CD4-positive, alpha-beta T cell (primary cell): Measurements from ENCODE around the gene ARMC8. TPM values are rescaled to one million over a fixed set of nuclear protein-coding genes. Genes with fewer than 3 reads are reported as not detected.

ENCODE experiments used
- ATAC-seq: fragments of 200-7000 bp; cut with Tn5 transposase; one replicate; pipeline ENCODE4 v1.10.0; 2022; ENCODE audit warnings: mild to moderate bottlenecking; ENCODE audit not compliant: poor library complexity
- CTCF ChIA-PET: fragments of 350-600 bp; sonication (Branson Sonifier 250); formaldehyde crosslinking; loops from one replicate; lab custom pipeline; 2021; ENCODE audit warnings: antibody characterized with exemption, inconsistent platforms; lab: Charles Lee
- POLR2A ChIA-PET: fragments of 350-600 bp; sonication (Branson Sonifier 250); formaldehyde crosslinking; loops from one replicate; lab custom pipeline; 2021; ENCODE audit warnings: antibody characterized with exemption, inconsistent platforms; lab: Charles Lee
- DNase-seq, 14 experiments: peaks; one replicate each; pipeline ENCODE4 v3.0.0-alpha.2; 2013 to 2020; ENCODE audit warnings: mixed read lengths in 2 of 14
- H3K27ac ChIP-seq, 2 donors: one replicate each; pipeline versions ENCODE4 v1.5.1 to v1.7.0; 2013; ENCODE audit warnings: low read length in 2 of 2, low read depth in 1 of 2, mild to moderate bottlenecking in 1 of 2
- H3K27me3 ChIP-seq, 2 experiments: 1 replicate in 1 of 2; 2 replicates in 1 of 2; pipeline versions ENCODE4 v1.6.1 to v1.7.0; 2013; ENCODE audit warnings: low read length in 2 of 2, control low read depth in 1 of 2, mild to moderate bottlenecking in 1 of 2, moderate library complexity in 1 of 2; ENCODE audit not compliant: insufficient read depth in 2 of 2, control insufficient read depth in 1 of 2
- H3K36me3 ChIP-seq: one replicate; pipeline ENCODE4 v1.6.1; 2013; ENCODE audit warnings: low read length, control low read depth; ENCODE audit not compliant: insufficient read depth
- H3K4me1 ChIP-seq: one replicate; pipeline ENCODE4 v1.6.1; 2013; ENCODE audit warnings: low read length, control low read depth; ENCODE audit not compliant: insufficient read depth
- H3K4me3 ChIP-seq: one replicate; pipeline ENCODE4 v1.5.1; 2013; ENCODE audit warnings: mild to moderate bottlenecking, low read length, moderate library complexity
- H3K9me3 ChIP-seq, 2 experiments: 1 replicate in 1 of 2; 2 replicates in 1 of 2; pipeline versions ENCODE4 v1.6.1 to v1.7.0; 2013; ENCODE audit warnings: low read length in 2 of 2, mild to moderate bottlenecking in 2 of 2, control low read depth in 1 of 2, moderate library complexity in 1 of 2; ENCODE audit not compliant: control insufficient read depth in 1 of 2, insufficient read depth in 1 of 2
- H3K27ac Mint-ChIP-seq: one replicate; pipeline ENCODE4 v1.8.0; 2020; ENCODE audit warnings: mixed read lengths
- H3K27me3 Mint-ChIP-seq: one replicate; pipeline ENCODE4 v1.8.0; 2021; ENCODE audit warnings: mixed read lengths
- H3K36me3 Mint-ChIP-seq: one replicate; pipeline ENCODE4 v1.8.0; 2021; ENCODE audit warnings: low read depth, mixed read lengths
- H3K4me1 Mint-ChIP-seq: one replicate; pipeline ENCODE4 v1.8.0; 2021; ENCODE audit warnings: low read depth, mixed read lengths
- H3K4me3 Mint-ChIP-seq: one replicate; pipeline ENCODE4 v1.8.0; 2020; ENCODE audit warnings: mild to moderate bottlenecking, mixed read lengths
- H3K9me3 Mint-ChIP-seq: one replicate; pipeline ENCODE4 v1.8.0; 2020; ENCODE audit warnings: mixed read lengths
- intact Hi-C, 2 experiments: fragments of 100-400 bp; cut with DNase I in 1 of 2; cut with micrococcal nuclease in 1 of 2; formaldehyde crosslinking; loops; one replicate each; pipeline versions ENCODE4 v1.15.1 to v1.9.0; 2023 to 2025; cut with DNase I, micrococcal nuclease
- total RNA-seq, 174 experiments: library from RNA in 2 of 174; stranded (reverse) in 2 of 174; gene quantifications; one replicate each; pipeline ENCODE4 v1.2.3 and lab custom pipeline; 2021 to 2026
- TF ChIP-seq, protein P1 (sequence below): fragments of 200-600 bp; IDR thresholded peaks from one replicate; pipeline ENCODE4 v1.8.0; 2022; ENCODE audit warnings: antibody characterized with exemption, mild to moderate bottlenecking

Gene ARMC8
- total RNA-seq, 2 experiments from 2014 or later, result 62.8 to 62.9 TPM

DNA sequence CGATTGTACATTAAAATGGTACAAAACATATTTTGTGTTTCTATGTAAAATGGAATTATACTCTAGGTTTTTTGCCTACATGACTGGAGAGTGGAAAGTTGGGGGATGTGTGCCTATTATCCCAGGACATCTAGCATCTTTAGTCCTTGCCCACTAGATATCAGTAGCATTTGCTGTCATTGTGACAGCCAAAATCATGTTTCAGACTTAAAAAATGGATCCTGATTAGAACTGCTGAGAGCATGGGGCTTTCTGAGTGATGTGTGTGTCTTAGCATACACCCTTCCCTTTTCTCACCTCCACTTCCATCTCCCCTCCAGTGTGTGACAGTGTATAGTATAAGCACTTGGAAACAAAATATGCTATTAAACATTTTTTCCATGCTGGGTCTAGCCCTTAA is 13.3 kb downstream of the ARMC8 start:
- H3K4me3 Mint-ChIP-seq, result no peak overlapping the region
- no peaks in the 10 kb centered on the region for H3K9me3 Mint-ChIP-seq
- H3K27ac Mint-ChIP-seq, result no peak overlapping the region
- peaks cover 28% of the 10 kb centered on the region for H3K36me3 Mint-ChIP-seq
- Histone ChIP-seq H3K4me1 (peaks cover 3% of the 10 kb centered on the region), H3K27ac (no peak overlapping the region), H3K36me3 (peaks cover 4% of the 10 kb centered on the region), H3K9me3 (no peaks in the 10 kb centered on the region), H3K4me3 (no peak overlapping the region), H3K27me3 (no peaks in the 10 kb centered on the region)
- DNase-seq, result no peak
- TF ChIP-seq, protein P1, sequence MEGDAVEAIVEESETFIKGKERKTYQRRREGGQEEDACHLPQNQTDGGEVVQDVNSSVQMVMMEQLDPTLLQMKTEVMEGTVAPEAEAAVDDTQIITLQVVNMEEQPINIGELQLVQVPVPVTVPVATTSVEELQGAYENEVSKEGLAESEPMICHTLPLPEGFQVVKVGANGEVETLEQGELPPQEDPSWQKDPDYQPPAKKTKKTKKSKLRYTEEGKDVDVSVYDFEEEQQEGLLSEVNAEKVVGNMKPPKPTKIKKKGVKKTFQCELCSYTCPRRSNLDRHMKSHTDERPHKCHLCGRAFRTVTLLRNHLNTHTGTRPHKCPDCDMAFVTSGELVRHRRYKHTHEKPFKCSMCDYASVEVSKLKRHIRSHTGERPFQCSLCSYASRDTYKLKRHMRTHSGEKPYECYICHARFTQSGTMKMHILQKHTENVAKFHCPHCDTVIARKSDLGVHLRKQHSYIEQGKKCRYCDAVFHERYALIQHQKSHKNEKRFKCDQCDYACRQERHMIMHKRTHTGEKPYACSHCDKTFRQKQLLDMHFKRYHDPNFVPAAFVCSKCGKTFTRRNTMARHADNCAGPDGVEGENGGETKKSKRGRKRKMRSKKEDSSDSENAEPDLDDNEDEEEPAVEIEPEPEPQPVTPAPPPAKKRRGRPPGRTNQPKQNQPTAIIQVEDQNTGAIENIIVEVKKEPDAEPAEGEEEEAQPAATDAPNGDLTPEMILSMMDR, result no peak
- CTCF ChIA-PET, result no interaction called here
- ATAC-seq, result no peak
- intact Hi-C loops, result no loop called here
- H3K4me1 Mint-ChIP-seq, result peaks cover 82% of the 10 kb centered on the region
- no peaks in the 10 kb centered on the region for H3K27me3 Mint-ChIP-seq
- POLR2A ChIA-PET, result no interaction called here

DNA sequence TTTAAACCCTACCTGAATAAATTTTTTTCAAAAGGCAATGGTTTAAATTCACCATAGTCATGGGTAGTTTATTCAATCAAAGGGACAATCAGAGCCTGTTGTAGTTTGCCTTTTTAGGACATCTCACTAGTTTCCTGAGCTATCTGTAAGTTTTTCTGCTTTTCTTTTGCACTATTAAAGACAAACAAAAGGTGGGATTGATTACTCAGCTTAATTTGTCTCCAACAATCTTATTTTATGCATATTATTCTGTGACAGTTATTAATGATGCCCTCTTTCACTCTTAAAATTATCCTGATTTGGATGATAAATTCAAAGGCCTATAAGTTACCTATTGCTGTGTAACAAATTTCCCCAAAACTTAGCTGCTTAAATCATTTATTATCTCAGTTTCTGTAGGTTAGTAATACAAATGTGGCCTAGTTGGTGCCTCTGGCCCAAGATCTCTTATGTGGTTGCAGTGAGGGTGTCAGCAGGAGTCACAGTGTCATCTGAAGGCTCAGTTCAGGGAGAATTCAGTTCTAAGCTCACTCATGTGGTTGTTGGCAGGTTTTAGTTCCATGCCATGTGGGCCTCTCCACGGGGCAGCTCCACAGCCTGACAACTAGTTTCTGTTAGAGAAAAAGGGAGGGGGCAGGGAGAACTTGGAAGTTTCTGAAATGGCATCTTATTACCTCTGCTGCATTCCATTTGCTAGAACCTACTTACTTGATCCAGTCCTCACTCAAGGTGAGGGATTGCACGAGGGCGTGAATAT is 16.0 kb downstream of the ARMC8 start:
- H3K36me3 Mint-ChIP-seq, result peaks cover 35% of the 10 kb centered on the region
- H3K9me3 ChIP-seq, result peaks cover 0 to 2% of the 10 kb centered on the region in 2 experiments
- no peak overlapping the region for H3K27ac ChIP-seq
- no peaks in the 10 kb centered on the region for H3K27me3 ChIP-seq
- H3K27ac Mint-ChIP-seq, result no peak overlapping the region
- CTCF ChIA-PET, result no interaction called here
- no peaks in the 10 kb centered on the region for H3K27me3 Mint-ChIP-seq
- intact Hi-C loops, result no loop called here
- DNase-seq, result no peak
- H3K4me1 ChIP-seq, result peaks cover 3% of the 10 kb centered on the region
- POLR2A ChIA-PET, result interaction anchor here (0.7 kb wide), 1 partner anchor 82 kb away, joined by 3 read pairs; no protein-coding TSS in a partner anchor
- H3K4me3 Mint-ChIP-seq, result no peak overlapping the region
- no peak overlapping the region for H3K4me3 ChIP-seq
- peaks cover 11% of the 10 kb centered on the region for H3K36me3 ChIP-seq
- no peaks in the 10 kb centered on the region for H3K9me3 Mint-ChIP-seq
- no peak for ATAC-seq
- TF ChIP-seq, protein P1, result no peak
- H3K4me1 Mint-ChIP-seq, result peaks cover 81% of the 10 kb centered on the region

DNA sequence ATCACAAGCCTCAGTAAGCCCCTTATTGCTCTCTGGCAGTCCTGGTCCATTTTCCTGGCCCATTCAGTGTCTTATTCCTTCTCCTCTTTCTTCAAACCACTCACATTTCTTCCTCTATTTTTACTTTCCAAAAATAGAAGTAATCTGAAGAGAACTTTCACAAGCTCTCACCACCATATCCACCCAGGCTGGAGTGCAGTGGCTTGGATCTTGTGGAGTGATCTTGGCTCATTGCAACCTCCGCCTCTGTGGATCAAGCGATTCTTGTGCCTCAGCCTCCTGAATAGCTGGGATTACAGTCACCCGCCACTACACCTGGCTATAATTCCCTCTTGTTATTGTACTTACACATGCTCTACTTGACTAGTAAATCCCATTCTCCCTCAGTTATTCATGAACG is 16.8 kb downstream of the ARMC8 start:
- Histone ChIP-seq H3K27ac (no peak overlapping the region), H3K36me3 (peaks cover 11% of the 10 kb centered on the region), H3K9me3 (peaks cover 0 to 4% of the 10 kb centered on the region in 2 experiments), H3K4me3 (no peak overlapping the region), H3K4me1 (peaks cover 3% of the 10 kb centered on the region), H3K27me3 (no peaks in the 10 kb centered on the region)
- Mint-ChIP-seq H3K27ac (no peak overlapping the region), H3K9me3 (no peaks in the 10 kb centered on the region), H3K4me1 (peaks cover 87% of the 10 kb centered on the region), H3K27me3 (no peaks in the 10 kb centered on the region), H3K36me3 (peaks cover 35% of the 10 kb centered on the region), H3K4me3 (no peak overlapping the region)
- CTCF ChIA-PET, result no interaction called here
- DNase-seq (no peak), ATAC-seq (no peak)
- TF ChIP-seq, protein P1, result no peak
- intact Hi-C loops, result no loop called here
- POLR2A ChIA-PET, result interaction anchor here (0.6 kb wide), 1 partner anchor 21 kb away, joined by 3 read pairs; no protein-coding TSS in a partner anchor
